Fibroblast of the aortic adventitia (primary cell): ENCODE results near the gene PEX10. TPM values are rescaled to one million over a fixed set of nuclear protein-coding genes. Genes with fewer than 3 reads are reported as not detected.

Experiments
- DNase-seq: peaks from one replicate; pipeline ENCODE4 v3.0.0-alpha.2; 2010; ENCODE audit warnings: low read depth
- H3K4me3 ChIP-seq: 2 replicates; pipeline ENCODE4 v1.5.1; 2011; ENCODE audit warnings: low read depth, mild to moderate bottlenecking, control low read depth, low read length, moderate library complexity
- CTCF ChIP-seq: IDR thresholded peaks from 2 replicates; pipeline ENCODE4 v1.5.1; 2011; ENCODE audit warnings: mild to moderate bottlenecking, low read length, control low read depth, inconsistent platforms; ENCODE audit not compliant: insufficient read depth
- total RNA-seq: library from RNA; depleted of rRNA; stranded (reverse); fragments of >200 nt; gene quantifications from 2 replicates; pipeline ENCODE4 v1.2.3, GENCODE V29; 2012; ENCODE audit warnings: low replicate concordance

PEX10 gene
- total RNA-seq, 1 donor = 24.9 TPM

DNA sequence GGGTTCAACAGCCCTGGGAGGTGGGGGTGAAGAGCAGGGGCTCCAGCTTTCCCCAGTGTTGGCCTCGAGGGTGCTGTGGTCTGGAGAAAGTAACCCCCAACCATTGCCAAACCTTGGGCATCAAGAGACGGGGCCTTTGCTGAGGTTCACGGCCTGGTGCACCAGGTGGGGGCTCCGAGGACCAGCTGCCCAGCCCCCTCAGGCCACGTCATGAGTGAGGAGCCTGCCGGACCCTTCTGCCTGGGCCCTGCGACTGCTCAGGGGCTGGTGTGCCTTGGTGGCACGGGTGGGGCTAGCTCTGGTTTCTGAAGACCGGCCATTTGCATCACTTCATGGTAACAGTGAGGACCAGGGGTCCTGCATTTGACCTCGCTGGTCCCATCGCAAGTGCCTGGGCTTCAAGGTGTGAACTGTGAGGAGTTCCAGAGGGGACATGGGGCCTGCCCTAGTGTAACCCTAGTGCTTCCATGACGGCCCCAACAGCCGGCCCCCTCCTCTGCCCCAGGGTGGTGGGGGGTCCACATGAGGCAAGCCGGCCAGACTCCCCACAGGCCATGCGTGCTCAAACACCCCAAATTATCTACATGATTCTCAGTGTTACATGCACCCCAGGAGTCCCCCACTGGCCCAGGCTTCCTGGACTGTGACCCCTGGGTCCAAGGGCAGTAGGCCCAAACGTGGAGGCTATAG, 34.5 kb downstream of the PEX10 start:
- no peak overlapping the region for H3K4me3 ChIP-seq
- no peak for TF ChIP-seq CTCF
- DNase-seq = no peak

DNA sequence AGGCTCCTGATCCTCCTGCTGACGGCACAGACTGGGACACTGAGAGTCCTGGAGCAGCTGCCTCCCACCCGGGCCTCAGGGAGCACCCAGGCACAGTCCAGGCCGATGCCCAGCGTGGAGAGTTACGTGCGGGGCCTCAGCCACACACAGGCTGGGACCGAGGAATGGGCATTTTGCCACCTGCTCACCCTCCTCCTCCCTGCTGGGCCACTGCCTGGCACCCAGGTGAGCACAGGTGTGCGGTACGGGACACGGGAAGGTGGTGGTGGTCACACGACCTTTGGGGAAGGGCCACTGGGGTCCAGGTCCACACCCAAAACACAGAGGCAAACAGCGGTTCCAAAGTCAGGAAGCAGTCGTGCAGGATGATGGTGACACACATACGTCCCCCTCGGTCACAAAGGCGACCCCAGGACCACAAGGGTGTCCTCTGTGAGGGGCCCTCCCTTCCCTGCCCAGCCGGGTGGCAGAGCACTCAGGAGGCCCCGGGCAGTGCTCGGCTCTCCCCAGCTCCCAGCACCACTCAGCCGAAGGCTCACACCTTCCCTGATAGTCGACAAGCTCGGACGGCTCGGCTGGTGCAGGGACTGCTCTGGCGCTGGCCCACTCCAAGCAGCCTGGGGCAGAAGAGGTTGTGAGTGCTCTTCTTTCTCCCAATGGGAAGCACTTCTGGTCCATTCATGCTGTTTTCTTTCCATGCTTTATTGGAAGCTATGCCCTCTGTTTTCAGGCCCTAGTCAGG, 35.3 kb downstream of the PEX10 start:
- no peak for DNase-seq
- no peak overlapping the region for H3K4me3 ChIP-seq
- no peak for TF ChIP-seq CTCF

DNA sequence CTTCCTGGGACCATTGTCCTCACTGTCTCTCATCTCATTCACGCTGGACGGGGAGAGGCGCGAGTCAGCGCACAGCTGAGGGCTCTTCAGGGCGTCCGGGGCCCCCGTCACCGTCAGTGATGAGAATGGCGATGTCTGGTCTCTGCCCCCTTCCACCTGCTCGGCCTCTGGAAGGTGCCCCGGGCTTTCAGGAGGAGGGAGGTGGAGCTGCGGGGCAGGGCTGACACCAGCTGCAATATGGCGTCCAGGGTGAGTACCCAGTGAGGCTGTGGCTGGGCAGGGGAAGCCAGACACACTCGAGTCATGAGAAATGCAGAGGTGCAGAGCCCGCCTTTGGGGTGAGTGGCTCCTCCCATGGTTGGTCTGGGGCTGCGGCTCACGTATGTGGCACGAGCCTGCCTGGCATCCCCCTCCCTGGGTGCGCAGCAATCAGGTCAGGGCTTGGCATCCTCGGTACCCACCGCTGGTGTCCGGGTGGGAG, 36.1 kb downstream of the PEX10 start:
- H3K4me3 ChIP-seq = no peak overlapping the region
- no peak for TF ChIP-seq CTCF

GRCh38 chr1:2375923-2376260, 36.5 kb downstream of the PEX10 start:
- H3K4me3 ChIP-seq = no peak overlapping the region
- DNase-seq = no peak

More for the DNA sequence above, 36.1 kb downstream of the PEX10 start:
- DNase-seq = no peak

GRCh38 chr1:2375246-2375922, 37.0 kb downstream of the PEX10 start:
- H3K4me3 ChIP-seq = no peak overlapping the region
- DNase-seq = no peak
- TF ChIP-seq CTCF = no peak

More at GRCh38 chr1:2375923-2376260, 36.5 kb downstream of the PEX10 start:
- no peak for TF ChIP-seq CTCF

GRCh38 chr1:2374252-2375155, 37.9 kb downstream of the PEX10 start:
- no peak overlapping the region for H3K4me3 ChIP-seq
- no peak for TF ChIP-seq CTCF
- DNase-seq = no peak
